K562 (cell line): Measurements from ENCODE around the gene CBFA2T3. TPM values are rescaled to one million over a fixed set of nuclear protein-coding genes. Genes with fewer than 3 reads are reported as not detected.
A peak's percentile ranks its signal among the peaks of the same experiment; 100 is the strongest.

Experiments
- ASH1L ChIP-seq: fragments of 450-650 bp; IDR thresholded peaks from 2 replicates; pipeline ENCODE4 v1.6.1; 2018; ENCODE audit warnings: borderline replicate concordance, mild to moderate bottlenecking, low read depth; ENCODE audit not compliant: partially characterized antibody
- CBX1 ChIP-seq: sonication (generic); IDR thresholded peaks from 2 replicates; pipeline ENCODE4 v1.6.1; 2016; ENCODE audit warnings: antibody characterized with exemption, low read depth, mild to moderate bottlenecking
- ETV1 ChIP-seq: fragments of 450-650 bp; conservative IDR thresholded peaks from 2 replicates; pipeline ENCODE4 v1.6.1; 2016; ENCODE audit warnings: missing genetic modification characterization, control low read depth, low read depth, missing compliant biosample characterization
- TEAD4 ChIP-seq, 2 experiments: sonication (generic) in 1 of 2; formaldehyde crosslinking in 1 of 2; IDR thresholded peaks; 2 replicates each; pipeline versions ENCODE4 v1.6.1 to v1.8.0; 2012 to 2022; ENCODE audit warnings: borderline replicate concordance in 1 of 2, inconsistent platforms in 1 of 2, low read length in 1 of 2, mild to moderate bottlenecking in 1 of 2, missing genetic modification reagents in 1 of 2
- USF1 ChIP-seq: sonication (generic); formaldehyde crosslinking; IDR thresholded peaks from 2 replicates; pipeline ENCODE4 v1.9.0; 2022; ENCODE audit warnings: mild to moderate bottlenecking, missing genetic modification reagents
- ZFX ChIP-seq: sonication (generic); formaldehyde crosslinking; IDR thresholded peaks from 2 replicates; pipeline ENCODE4 v1.8.0; 2022; ENCODE audit warnings: mild to moderate bottlenecking, missing genetic modification reagents, moderate library complexity
- ZNF699 ChIP-seq: fragments of 250-450 bp; sonication (Bioruptor Pico); IDR thresholded peaks from 2 replicates; pipeline ENCODE4 v1.8.0; 2021; ENCODE audit warnings: mild to moderate bottlenecking, moderate library complexity; ENCODE audit not compliant: insufficient replicate concordance
- polyA plus RNA-seq, 8 experiments: library from polyadenylated mRNA; depleted of rRNA in 4 of 8; stranded (reverse) in 5 of 8; unstranded in 3 of 8; fragments of >200 nt; fragmentation: Nextera tagmentation in 2 of 8; fragmentation: Illumina TruSeq in 1 of 8; extraction: Ambion mirVana in 2 of 8; extraction: Trizol in 1 of 8; gene quantifications; 2 replicates each; pipeline versions ENCODE4 v1.2.1 to v1.2.3, GENCODE V29; 2011 to 2014; ENCODE audit warnings: inconsistent platforms in 1 of 8, missing spikeins in 1 of 8
- total RNA-seq, 7 experiments: library from RNA; depleted of rRNA in 6 of 7; stranded (reverse); fragments of >200 nt in 6 of 7; fragmentation: Illumina TruSeq in 2 of 7; extraction: Trizol in 2 of 7; gene quantifications; 2 replicates each; pipeline versions ENCODE4 v1.2.1 to v1.2.3, GENCODE V29; 2011 to 2021; ENCODE audit warnings: low replicate concordance in 1 of 7

CBFA2T3 gene
- total and polyA plus RNA-seq, 9 of the 15 experiments (the other 6 are each of a cell fraction or from before 2014, with no cell fraction given), result 2.3 to 145 (median 6.7) TPM

GRCh38 chr16:88977812-88978607, 1.0 kb upstream of the CBFA2T3 start (continued):
- TF ChIP-seq ZFX (peak; percentile 42), USF1 (no peak), ETV1 (tag) (peak; percentile 6; the same call in 1 of the 2 replicates), CBX1 (0 out of 2 replicates have a peak, but pooled peaks have one; percentile 11), ASH1L (no peak), ZNF699 (CRISPR knock-in tag) (no peak), TEAD4 (IDR thresholded peaks at IDR 0.05; ENCODE audit: low read length) (no peak), TEAD4 (CRISPR knock-in tag; IDR thresholded peaks at IDR 0.05; ENCODE audit: borderline replicate concordance) (peak; percentile 7; the same call in 1 of the 2 replicates)
